ENCODE results near the gene RIPOR3.

DNA sequence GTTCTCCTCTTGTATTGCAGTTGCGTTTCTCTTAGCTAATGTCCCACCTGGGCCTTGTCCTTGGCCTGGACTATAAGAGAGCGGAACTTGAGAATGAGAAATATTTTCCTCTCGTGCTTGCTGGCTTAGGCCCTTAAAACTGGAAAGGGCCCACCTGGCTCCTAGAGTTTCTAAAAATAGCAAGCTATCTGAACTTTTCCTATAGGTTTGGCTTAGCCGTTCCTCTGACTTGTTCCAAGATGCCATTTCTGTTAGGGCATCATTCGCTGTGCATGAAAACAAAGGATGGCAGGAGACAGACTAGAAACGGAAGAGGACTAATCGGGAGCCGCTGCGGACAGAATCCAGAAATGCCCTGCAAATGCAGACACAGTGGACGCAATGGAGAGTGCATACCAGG, 4.5 kb downstream of the RIPOR3 start:
- no peak for TF ChIP-seq POLR2A (IDR thresholded peaks at IDR 0.05; ENCODE audit: low read depth, low read length)
- no peak for TF ChIP-seq POLR2AphosphoS5 (IDR thresholded peaks at IDR 0.05; ENCODE audit: low read depth, low read length)
- no peak for TF ChIP-seq TAF1 (IDR thresholded peaks at IDR 0.05; ENCODE audit: borderline replicate concordance, low read depth, low read length)
